HUES48 (cell line): ENCODE results near the gene SLC44A5.
"Not testable (repeated sequence)": the region's sequence is repeated elsewhere in the genome, so short reads cannot be mapped to it uniquely, and the experiment has no call there.

Experiments
- H3K27ac ChIP-seq: one replicate; pipeline ENCODE4 v1.7.0; 2013; ENCODE audit warnings: low read depth, low read length, inconsistent platforms
- H3K27me3 ChIP-seq: 2 replicates; pipeline ENCODE4 v1.6.1; 2013; ENCODE audit warnings: mild to moderate bottlenecking, low read length; ENCODE audit not compliant: control insufficient read depth, insufficient read depth
- H3K36me3 ChIP-seq: 2 replicates; pipeline ENCODE4 v1.6.1; 2013; ENCODE audit warnings: low read length; ENCODE audit not compliant: control insufficient read depth, insufficient read depth
- H3K4me1 ChIP-seq: 2 replicates; pipeline ENCODE4 v1.6.1; 2013; ENCODE audit warnings: mild to moderate bottlenecking, low read length; ENCODE audit not compliant: control insufficient read depth, insufficient read depth
- H3K4me3 ChIP-seq: 2 replicates; pipeline ENCODE4 v1.5.1; 2013; ENCODE audit warnings: mild to moderate bottlenecking, low read depth, low read length
- H3K9ac ChIP-seq: 2 replicates; pipeline ENCODE4 v1.6.1; 2013; ENCODE audit warnings: mild to moderate bottlenecking, low read depth, low read length, moderate library complexity
- H3K9me3 ChIP-seq: 2 replicates; pipeline ENCODE4 v1.6.1; 2013; ENCODE audit warnings: low read length; ENCODE audit not compliant: control insufficient read depth, insufficient read depth

Gene SLC44A5

GRCh38 chr1:75415187-75415586 lies 195.7 kb downstream of the SLC44A5 start:
- Histone ChIP-seq H3K36me3 (no peaks in the 10 kb centered on the region), H3K27me3 (no peaks in the 10 kb centered on the region), H3K9ac (no peak overlapping the region), H3K4me1 (no peaks in the 10 kb centered on the region), H3K27ac (no peak overlapping the region), H3K4me3 (no peak overlapping the region), H3K9me3 (peaks cover 10% of the 10 kb centered on the region)

GRCh38 chr1:75412616-75413015 lies 198.3 kb downstream of the SLC44A5 start:
- Histone ChIP-seq H3K27me3 (no peaks in the 10 kb centered on the region), H3K4me3 (no peak overlapping the region), H3K27ac (no peak overlapping the region), H3K4me1 (no peaks in the 10 kb centered on the region), H3K36me3 (no peaks in the 10 kb centered on the region), H3K9me3 (peaks cover 10% of the 10 kb centered on the region), H3K9ac (no peak overlapping the region)

GRCh38 chr1:75404681-75405080 lies 206.2 kb downstream of the SLC44A5 start:
- not testable (repeated sequence) for H3K27me3 ChIP-seq, H3K36me3 ChIP-seq, H3K9me3 ChIP-seq, H3K9ac ChIP-seq, H3K4me1 ChIP-seq, H3K4me3 ChIP-seq, H3K27ac ChIP-seq

- not testable (repeated sequence) for H3K4me3 ChIP-seq, H3K9ac ChIP-seq, H3K27me3 ChIP-seq, H3K9me3 ChIP-seq, H3K36me3 ChIP-seq, H3K27ac ChIP-seq, H3K4me1 ChIP-seq
These were observed 207.7 kb downstream of the SLC44A5 start for GRCh38 chr1:75403147-75403646.

- H3K9me3 ChIP-seq = no peaks in the 10 kb centered on the region
- no peaks in the 10 kb centered on the region for H3K36me3 ChIP-seq
- no peaks in the 10 kb centered on the region for H3K4me1 ChIP-seq
- no peak overlapping the region for H3K4me3 ChIP-seq
- no peak overlapping the region for H3K9ac ChIP-seq
- no peak overlapping the region for H3K27ac ChIP-seq
- H3K27me3 ChIP-seq = no peaks in the 10 kb centered on the region
These were observed 210.2 kb downstream of the SLC44A5 start for GRCh38 chr1:75400716-75401115.

- Histone ChIP-seq H3K27me3 (no peaks in the 10 kb centered on the region), H3K9me3 (0 out of 2 replicates have a peak, but pooled peaks cover 8% of the 10 kb centered on the region), H3K27ac (no peak overlapping the region), H3K4me1 (no peaks in the 10 kb centered on the region), H3K9ac (no peak overlapping the region), H3K4me3 (no peak overlapping the region), H3K36me3 (no peaks in the 10 kb centered on the region)
These were observed 214.2 kb downstream of the SLC44A5 start for GRCh38 chr1:75396745-75397144.

GRCh38 chr1:75396260-75396659 lies 214.7 kb downstream of the SLC44A5 start:
- Histone ChIP-seq H3K27ac (no peak overlapping the region), H3K9me3 (0 out of 2 replicates have a peak, but pooled peaks cover 8% of the 10 kb centered on the region), H3K36me3 (no peaks in the 10 kb centered on the region), H3K4me1 (no peaks in the 10 kb centered on the region), H3K27me3 (no peaks in the 10 kb centered on the region), H3K9ac (no peak overlapping the region), H3K4me3 (no peak overlapping the region)

GRCh38 chr1:75394386-75395139 lies 216.4 kb downstream of the SLC44A5 start:
- Histone ChIP-seq H3K27me3 (no peaks in the 10 kb centered on the region), H3K9me3 (0 out of 2 replicates have a peak, but pooled peaks cover 12% of the 10 kb centered on the region), H3K9ac (no peak overlapping the region), H3K27ac (no peak overlapping the region), H3K4me3 (no peak overlapping the region), H3K36me3 (no peaks in the 10 kb centered on the region), H3K4me1 (no peaks in the 10 kb centered on the region)

GRCh38 chr1:75392278-75392677 lies 218.6 kb downstream of the SLC44A5 start:
- peaks cover 22% of the 10 kb centered on the region for H3K9me3 ChIP-seq
- no peak overlapping the region for H3K27ac ChIP-seq
- no peak overlapping the region for H3K9ac ChIP-seq
- H3K4me3 ChIP-seq = no peak overlapping the region
- no peaks in the 10 kb centered on the region for H3K4me1 ChIP-seq
- no peaks in the 10 kb centered on the region for H3K36me3 ChIP-seq
- no peaks in the 10 kb centered on the region for H3K27me3 ChIP-seq

- H3K4me1 ChIP-seq, H3K9me3 ChIP-seq, H3K27me3 ChIP-seq, H3K36me3 ChIP-seq: not testable (repeated sequence)
- peak overlapping the region; percentile 51; the same call in 1 of the 2 replicates for H3K9ac ChIP-seq
- H3K4me3 ChIP-seq = peak overlapping the region; percentile 66
- peak overlapping the region; percentile 28 for H3K27ac ChIP-seq
These were observed 235.2 kb downstream of the SLC44A5 start for GRCh38 chr1:75375476-75376447.
